ENCODE measurements around the gene MMP24.

DNA sequence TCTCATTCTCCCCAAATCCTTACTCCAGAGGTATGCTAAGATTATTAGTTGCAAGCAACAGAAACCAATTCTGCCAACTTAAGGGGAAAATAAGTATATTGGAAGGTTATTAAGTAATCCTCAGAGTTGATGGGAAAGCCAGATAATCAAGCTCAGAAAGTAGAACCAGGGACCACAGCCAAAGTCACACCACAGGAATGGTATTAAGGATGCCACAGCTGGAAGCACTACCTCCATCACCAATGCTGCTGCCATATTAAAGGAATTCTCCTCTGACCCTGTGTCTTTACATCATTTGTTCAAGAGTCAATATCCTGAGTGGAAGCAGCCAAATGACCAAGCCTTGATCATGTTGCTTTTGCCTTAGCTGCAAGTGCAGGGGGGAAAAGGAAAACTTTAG, 44.8 kb upstream of the MMP24 start:
- no peak for TF ChIP-seq POLR2A (IDR thresholded peaks at IDR 0.05)
- TF ChIP-seq, protein P1, sequence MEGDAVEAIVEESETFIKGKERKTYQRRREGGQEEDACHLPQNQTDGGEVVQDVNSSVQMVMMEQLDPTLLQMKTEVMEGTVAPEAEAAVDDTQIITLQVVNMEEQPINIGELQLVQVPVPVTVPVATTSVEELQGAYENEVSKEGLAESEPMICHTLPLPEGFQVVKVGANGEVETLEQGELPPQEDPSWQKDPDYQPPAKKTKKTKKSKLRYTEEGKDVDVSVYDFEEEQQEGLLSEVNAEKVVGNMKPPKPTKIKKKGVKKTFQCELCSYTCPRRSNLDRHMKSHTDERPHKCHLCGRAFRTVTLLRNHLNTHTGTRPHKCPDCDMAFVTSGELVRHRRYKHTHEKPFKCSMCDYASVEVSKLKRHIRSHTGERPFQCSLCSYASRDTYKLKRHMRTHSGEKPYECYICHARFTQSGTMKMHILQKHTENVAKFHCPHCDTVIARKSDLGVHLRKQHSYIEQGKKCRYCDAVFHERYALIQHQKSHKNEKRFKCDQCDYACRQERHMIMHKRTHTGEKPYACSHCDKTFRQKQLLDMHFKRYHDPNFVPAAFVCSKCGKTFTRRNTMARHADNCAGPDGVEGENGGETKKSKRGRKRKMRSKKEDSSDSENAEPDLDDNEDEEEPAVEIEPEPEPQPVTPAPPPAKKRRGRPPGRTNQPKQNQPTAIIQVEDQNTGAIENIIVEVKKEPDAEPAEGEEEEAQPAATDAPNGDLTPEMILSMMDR (IDR thresholded peaks at IDR 0.05 in 8 of 11, conservative IDR thresholded peaks at IDR 0.05 in 3 of 11), result no peak

All from spleen (tissue), 7 donors.